ENCODE results near the gene ADAMTSL4. TPM values are rescaled to one million over a fixed set of nuclear protein-coding genes. Genes with fewer than 3 reads are reported as not detected.

ADAMTSL4 gene
- total and polyA plus RNA-seq, 2 of the 8 experiments (the other 6 are each of a cell fraction or from before 2014, with no cell fraction given): 4.2 to 5.4 TPM

GRCh38 chr1:150529017-150529416, 20.2 kb upstream of the ADAMTSL4 start:
- no peak overlapping the region for H3K9ac ChIP-seq (replicated peaks in 1 of 4; ENCODE audit: extremely low read depth in 1 of 4, low read depth in 3 of 4, low read length in 3 of 4)
- H3K18ac ChIP-seq (ENCODE audit: extremely low read depth, low read length): no peak overlapping the region
- H3K4me1 ChIP-seq (replicated peaks in 1 of 4; ENCODE audit: control insufficient read depth in 3 of 4, insufficient read depth in 4 of 4, low read length in 3 of 4): peaks cover 0 to 2% (median 0%) of the 10 kb centered on the region in 4 experiments; a peak in 3 of 7 replicates
- 88% methylated on average over 4 of the region's 4 CpGs; no CpG with 5 or more reads in 1 of the 2 experiments for WGBS, 2 experiments (ENCODE audit: extremely low coverage in 1 of 2, insufficient coverage in 1 of 2, insufficient read length in 1 of 2, insufficient replicate concordance in 2 of 2, low coverage in 1 of 2, low lambda C conversion rate in 2 of 2, missing lambda C conversion rate in 1 of 2)
- no peak overlapping the region for H3K27ac ChIP-seq (ENCODE audit: low read depth, low read length)
- ChIA-PET CTCF (ENCODE audit: partially characterized antibody) (interaction anchor here (0.6 to 14.2 kb wide), 5 partner anchors 9 to 565 kb away, joined by 3 to 253 read pairs (median 4); partner anchors contain the start of genes ECM1 and FALEC), POLR2A (ENCODE audit: partially characterized antibody) (no interaction called here)
- H3K4me3 ChIP-seq (ENCODE audit: extremely low read depth in 1 of 4, insufficient read depth in 2 of 4, low read depth in 3 of 4, low read length in 4 of 4): no peak overlapping the region
- no peak overlapping the region for H3K23ac ChIP-seq (ENCODE audit: insufficient read length)
- no peak overlapping the region for H4K91ac ChIP-seq (replicated peaks; ENCODE audit: insufficient read length, low read length)
- DNase-seq (ENCODE audit: low read depth in 1 of 2, low spot score in 2 of 2) (no peak), FAIRE-seq (no peak)
- no peak overlapping the region for H3K4me2 ChIP-seq (ENCODE audit: insufficient read depth in 1 of 2, low read depth in 2 of 2, low read length in 2 of 2)
- no peak overlapping the region for H2AFZ ChIP-seq (ENCODE audit: low read length)
- H3K79me1 ChIP-seq (ENCODE audit: low read depth, low read length): no peaks in the 10 kb centered on the region
- TF ChIP-seq GTF2F1 (IDR thresholded peaks at IDR 0.05; ENCODE audit: borderline replicate concordance, low read depth, low read length) (no peak), TBP (IDR thresholded peaks at IDR 0.05; ENCODE audit: low read depth, low read length) (no peak)
- H3K27me3 ChIP-seq (replicated peaks in 1 of 4; ENCODE audit: control insufficient read depth in 3 of 4, extremely low read depth in 1 of 4, insufficient read depth in 3 of 4, low read length in 3 of 4): no peaks in the 10 kb centered on the region
- no peak overlapping the region for H2BK12ac ChIP-seq (ENCODE audit: low read depth, low read length)
- no peak overlapping the region for H2BK120ac ChIP-seq (replicated peaks; ENCODE audit: low read depth, low read length)
- no peak overlapping the region for H3K14ac ChIP-seq (ENCODE audit: insufficient read length)
- H4K8ac ChIP-seq (ENCODE audit: extremely low read depth, insufficient read depth, low read length): no peak overlapping the region
- no peak overlapping the region for H2BK5ac ChIP-seq (ENCODE audit: low read depth, low read length)
- H3K9me3 ChIP-seq (ENCODE audit: insufficient read depth in 2 of 2, low read depth in 1 of 2, low read length in 1 of 2): no peaks in the 10 kb centered on the region
- H2BK15ac ChIP-seq (ENCODE audit: low read length): no peak overlapping the region
- no peak overlapping the region for H4K5ac ChIP-seq (ENCODE audit: insufficient read length, low read depth, low read length)
- no peaks in the 10 kb centered on the region for H3K36me3 ChIP-seq (ENCODE audit: control insufficient read depth in 2 of 4, insufficient read depth in 4 of 4, low read length in 3 of 4)
- H2AK5ac ChIP-seq (ENCODE audit: low read depth, low read length): no peak overlapping the region
- H3K23me2 ChIP-seq (ENCODE audit: low read depth, low read length): no peaks in the 10 kb centered on the region
- no peaks in the 10 kb centered on the region for H3K79me2 ChIP-seq (ENCODE audit: control insufficient read depth in 1 of 2, insufficient read depth in 2 of 2, low read length in 2 of 2)
- H3K4ac ChIP-seq (replicated peaks; ENCODE audit: insufficient read length, low read depth, low read length): no peak overlapping the region
- H2BK20ac ChIP-seq (ENCODE audit: low read length): no peak overlapping the region
- H4K20me1 ChIP-seq (replicated peaks in 1 of 2; ENCODE audit: control insufficient read depth in 1 of 2, insufficient read depth in 2 of 2, low read length in 2 of 2): no peaks in the 10 kb centered on the region
- no peak overlapping the region for H3K56ac ChIP-seq (replicated peaks; ENCODE audit: insufficient read length, low read depth, low read length)
